NCI-H1930 (cell line): ENCODE measurements around the gene CFAP161.
"Not testable (repeated sequence)": the region's sequence is repeated elsewhere in the genome, so short reads cannot be mapped to it uniquely, and the experiment has no call there.

Source experiments
- DNase-seq, 2 experiments: peaks; one replicate each; lab custom pipeline; 2025; lab: John Stamatoyannopoulos, UW

The CFAP161 gene

DNA sequence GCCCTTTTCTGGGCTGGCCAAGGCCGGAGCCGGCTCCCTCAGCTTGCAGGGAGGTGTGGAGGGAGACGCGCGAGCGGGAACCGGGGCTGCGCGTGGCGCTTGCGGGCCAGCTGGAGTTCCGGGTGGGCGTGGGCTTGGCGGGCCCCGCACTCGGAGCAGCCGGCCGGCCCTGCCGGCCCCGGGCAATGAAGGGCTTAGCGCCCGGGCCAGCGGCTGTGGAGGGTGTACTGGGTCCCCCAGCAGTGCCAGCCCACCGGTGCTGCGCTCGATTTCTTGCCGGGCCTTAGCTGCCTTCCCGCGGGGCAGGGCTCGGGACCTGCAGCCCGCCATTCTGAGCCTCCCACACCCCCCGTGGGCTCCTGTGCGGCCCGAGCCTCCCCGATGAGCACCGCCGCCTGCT, 24.5 kb downstream of the CFAP161 start:
- not testable (repeated sequence) for DNase-seq

DNA sequence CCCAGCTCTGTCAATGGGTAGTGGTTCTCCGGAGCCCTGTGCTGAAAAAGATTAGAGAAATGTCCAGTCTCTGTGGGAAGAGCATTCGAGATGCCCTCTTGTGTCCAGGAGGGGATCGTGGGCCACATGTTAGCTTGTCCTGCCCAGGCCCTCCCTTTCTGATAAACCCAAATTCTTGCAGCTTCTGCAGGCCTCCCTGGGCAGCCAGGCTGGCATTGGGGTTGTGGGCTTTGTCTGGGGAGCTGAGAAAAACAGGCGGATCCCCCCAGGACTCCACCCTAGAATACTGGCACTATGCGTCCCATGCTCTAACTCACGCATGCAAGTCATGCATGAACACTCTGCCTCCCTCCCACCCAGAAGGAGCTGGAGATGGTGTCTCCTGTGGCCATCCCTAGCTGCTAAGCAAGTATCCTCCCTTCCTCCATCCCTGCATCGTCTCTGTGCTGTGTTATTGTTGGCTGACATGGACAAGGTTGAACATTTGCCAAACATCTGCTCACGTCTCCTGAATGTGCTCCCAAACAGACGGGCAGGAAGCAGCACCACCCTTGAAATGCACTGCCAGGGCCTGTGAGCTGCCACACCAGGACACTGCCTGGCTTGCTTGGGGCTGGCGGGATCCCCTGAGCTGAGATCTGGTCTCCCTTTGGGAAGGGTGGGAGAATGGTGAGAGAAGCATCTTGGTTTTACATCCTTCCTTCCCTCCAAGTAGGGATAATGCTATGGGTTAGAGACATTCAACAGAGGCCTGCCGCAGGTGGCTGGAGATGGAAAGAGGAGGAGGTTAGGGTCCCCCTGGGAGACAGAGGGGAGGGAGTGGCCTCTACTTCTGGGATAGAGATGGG, 26.5 kb downstream of the CFAP161 start:
- no peak for DNase-seq

- DNase-seq, result no peak
Measured at GRCh38 chr15:81161160-81161673, 27.1 kb downstream of the CFAP161 start.

DNA sequence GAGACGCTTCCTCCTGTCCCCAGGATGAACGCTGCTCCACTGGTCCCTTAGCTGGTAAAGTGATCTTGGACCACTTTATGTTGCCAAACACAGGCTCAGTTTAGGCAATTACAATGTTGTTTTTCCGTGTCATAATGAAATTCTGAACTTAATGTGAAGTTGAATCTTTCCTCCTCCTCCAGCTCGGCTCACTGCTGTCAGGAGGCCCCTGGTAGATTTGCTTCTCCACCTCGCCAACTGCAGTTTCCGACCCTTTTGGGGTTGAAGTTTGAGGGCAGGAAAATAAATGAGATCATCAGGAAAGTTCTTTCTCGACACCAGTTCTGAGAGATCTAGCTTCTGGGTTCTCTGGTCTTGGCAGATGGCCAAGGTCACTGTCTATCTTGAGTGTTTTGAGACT, 27.8 kb downstream of the CFAP161 start:
- DNase-seq, result no peak

GRCh38 chr15:81163961-81164800, 30.1 kb downstream of the CFAP161 start:
- no peak for DNase-seq

DNA sequence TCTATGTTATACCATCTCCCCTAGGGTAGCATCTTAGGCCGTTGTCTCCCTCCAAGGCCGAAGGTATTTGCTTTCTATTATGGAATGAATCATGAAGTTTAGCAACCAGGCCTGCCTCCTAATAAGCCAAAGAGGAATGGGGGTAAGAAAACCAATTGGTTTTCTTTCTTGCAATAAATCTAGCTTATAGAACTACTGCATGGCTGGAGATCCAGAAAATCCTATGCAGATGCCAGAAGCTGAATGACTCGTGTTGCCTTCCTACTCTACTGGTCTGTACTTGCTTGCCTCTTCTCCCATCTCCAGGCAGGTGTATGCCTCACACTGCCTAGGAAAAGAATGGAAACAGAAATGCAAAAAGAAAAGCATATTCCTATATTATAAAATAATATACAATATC, 31.5 kb downstream of the CFAP161 start:
- no peak for DNase-seq

DNA sequence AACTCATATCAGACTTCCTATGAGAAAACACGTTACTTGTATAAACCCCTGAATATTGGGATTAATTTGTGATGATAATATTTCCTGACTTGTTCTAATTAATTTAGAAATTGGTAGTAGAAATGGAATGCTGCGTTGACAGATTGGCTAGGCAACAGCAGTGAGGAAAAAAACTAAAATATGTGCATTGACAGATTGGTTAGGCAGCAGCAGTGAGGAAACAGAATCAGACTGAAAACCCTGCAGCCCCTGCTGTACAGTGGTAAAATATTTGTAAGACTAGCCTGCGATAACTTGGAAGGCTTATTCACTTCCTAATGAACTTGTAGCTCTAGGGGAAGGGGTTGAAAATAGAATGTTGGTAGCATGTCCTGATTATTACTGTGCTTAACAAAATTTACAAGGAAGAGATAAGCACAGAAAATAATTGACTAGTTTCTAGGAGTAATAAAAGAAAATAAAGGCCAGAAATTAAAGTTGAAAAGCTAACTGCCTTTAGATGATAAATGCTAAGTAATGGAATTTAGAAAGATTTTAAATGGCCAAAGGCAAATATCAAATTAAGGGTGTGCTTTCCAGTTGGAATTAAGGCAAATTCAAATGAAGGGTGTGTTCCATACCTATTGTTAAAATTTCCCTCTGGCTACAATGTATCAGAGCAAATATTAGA, 32.7 kb downstream of the CFAP161 start:
- DNase-seq, result no peak

GRCh38 chr15:81168131-81168526, 34.1 kb downstream of the CFAP161 start:
- no peak for DNase-seq

DNA sequence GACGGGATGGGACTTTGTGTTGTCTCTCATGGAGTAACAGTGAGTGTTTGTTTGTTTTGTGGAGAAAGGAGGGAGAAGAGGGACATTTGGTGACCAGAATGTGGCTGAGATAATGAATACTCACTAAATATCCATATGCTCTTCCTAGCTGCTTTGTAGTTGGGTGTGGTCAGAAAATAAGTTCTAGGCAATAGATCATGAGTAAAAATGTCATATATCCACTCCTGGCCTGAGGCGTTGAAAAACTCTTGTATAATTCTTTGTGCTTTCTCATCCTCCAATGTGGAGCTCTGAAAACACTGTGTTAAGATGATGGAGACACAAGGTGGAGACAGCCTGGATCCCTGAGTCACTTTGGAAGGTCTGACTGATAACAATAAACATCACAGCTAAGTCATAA, 34.6 kb downstream of the CFAP161 start:
- no peak for DNase-seq

- DNase-seq, result no peak
Measured at GRCh38 chr15:81170511-81170910, 36.4 kb downstream of the CFAP161 start.

DNA sequence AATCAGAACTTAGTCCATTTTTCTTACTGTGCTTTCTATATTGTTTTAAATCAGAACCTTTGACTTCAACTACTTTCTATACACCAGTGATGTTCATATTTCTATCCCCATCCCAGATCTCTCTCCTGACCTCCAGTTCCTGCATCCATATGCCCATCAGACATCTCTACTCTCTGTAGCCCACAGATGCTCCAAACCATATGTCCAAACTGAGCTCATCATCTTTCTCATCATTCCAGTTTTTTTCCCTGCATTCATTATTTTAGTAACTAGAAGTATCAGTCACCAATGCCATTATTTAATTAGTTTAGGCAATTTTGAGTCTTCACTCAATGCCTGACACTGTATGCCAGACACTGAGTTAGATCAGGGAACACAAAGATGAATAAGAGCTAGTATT, 37.2 kb downstream of the CFAP161 start:
- DNase-seq, result no peak

DNA sequence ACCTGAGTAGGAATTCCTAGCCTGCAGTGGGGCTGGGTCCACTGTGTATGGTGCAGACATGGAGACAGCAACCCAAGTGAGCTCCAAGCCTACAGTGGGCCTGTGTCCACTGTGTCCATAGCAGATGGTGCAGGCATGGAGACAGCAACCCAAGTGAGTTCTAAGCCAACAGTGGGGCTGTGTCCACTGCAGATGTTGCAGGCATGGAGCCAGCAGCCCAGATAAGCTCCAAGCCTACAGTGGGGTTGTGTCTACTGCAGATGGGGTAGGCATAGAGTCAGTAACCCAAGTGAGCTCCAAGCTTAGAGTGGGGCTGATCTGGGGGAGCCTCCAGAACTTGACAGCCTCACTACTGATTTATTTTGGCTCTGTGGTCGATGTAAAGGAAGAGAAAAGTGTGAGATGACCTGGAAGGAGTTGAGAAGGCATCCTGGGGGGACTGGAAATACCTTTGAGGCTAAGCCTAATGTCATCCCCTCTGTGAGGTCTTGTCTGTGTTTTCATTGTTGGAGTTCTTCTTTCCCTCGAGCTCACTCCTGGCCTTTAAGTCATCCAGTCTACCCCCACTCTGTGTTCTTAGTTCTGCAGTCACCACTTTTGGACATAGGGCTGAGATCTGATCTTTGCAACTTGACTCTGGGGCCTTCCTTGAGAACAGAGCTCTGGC, 40.2 kb downstream of the CFAP161 start:
- DNase-seq, result no peak

- DNase-seq, result no peak
Measured at GRCh38 chr15:81174792-81175327, 40.8 kb downstream of the CFAP161 start.

DNA sequence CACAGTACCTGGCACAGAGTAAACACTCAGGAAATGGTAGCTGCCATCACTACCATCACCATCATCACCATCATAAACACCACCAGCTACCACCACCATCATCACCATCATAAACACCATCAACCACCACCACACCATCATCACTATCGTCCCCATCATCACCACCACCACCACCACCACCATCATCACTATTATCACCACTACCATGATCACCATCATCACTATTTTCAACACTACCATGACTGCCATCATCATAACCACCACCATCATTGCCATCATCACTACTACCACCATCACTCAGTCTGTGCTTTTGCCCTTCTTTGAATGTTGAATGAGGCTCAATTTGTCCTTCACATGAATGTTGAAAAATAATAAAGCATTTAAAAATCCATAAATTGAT, 41.4 kb downstream of the CFAP161 start:
- DNase-seq, result no peak

GRCh38 chr15:81176291-81176893, 42.3 kb downstream of the CFAP161 start:
- no peak for DNase-seq

DNA sequence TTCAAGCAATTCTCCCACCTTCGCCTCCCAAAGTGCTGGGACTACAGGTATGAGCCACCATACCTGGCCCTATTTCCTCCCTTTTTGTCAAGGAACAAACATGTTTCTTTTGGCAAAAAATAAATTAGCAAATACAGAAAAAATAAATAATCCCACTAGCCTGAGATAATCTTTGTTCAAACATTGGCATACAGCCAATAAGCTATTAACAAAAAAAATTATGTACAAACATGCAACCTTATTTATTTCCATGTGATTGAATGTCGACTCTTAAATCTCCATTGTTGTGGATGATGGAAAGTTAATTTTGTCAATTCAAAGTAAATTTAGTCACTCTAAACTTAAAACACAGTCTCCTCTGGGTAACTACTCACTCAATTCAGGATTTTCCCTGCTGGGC, 44.3 kb downstream of the CFAP161 start:
- DNase-seq, result no peak

- no peak for DNase-seq
Measured at GRCh38 chr15:81181220-81181619, 47.1 kb downstream of the CFAP161 start.

- no peak for DNase-seq
Measured at GRCh38 chr15:81182031-81182755, 48.1 kb downstream of the CFAP161 start.

GRCh38 chr15:81182756-81183438, 48.8 kb downstream of the CFAP161 start:
- no peak for DNase-seq

- DNase-seq, result no peak
Measured at GRCh38 chr15:81183439-81183775, 49.3 kb downstream of the CFAP161 start.
